ENCODE data around the gene FOXF1.

- TF ChIP-seq, protein P1, sequence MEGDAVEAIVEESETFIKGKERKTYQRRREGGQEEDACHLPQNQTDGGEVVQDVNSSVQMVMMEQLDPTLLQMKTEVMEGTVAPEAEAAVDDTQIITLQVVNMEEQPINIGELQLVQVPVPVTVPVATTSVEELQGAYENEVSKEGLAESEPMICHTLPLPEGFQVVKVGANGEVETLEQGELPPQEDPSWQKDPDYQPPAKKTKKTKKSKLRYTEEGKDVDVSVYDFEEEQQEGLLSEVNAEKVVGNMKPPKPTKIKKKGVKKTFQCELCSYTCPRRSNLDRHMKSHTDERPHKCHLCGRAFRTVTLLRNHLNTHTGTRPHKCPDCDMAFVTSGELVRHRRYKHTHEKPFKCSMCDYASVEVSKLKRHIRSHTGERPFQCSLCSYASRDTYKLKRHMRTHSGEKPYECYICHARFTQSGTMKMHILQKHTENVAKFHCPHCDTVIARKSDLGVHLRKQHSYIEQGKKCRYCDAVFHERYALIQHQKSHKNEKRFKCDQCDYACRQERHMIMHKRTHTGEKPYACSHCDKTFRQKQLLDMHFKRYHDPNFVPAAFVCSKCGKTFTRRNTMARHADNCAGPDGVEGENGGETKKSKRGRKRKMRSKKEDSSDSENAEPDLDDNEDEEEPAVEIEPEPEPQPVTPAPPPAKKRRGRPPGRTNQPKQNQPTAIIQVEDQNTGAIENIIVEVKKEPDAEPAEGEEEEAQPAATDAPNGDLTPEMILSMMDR (optimal IDR thresholded peaks at IDR 0.05 in 1 of 3, IDR thresholded peaks at IDR 0.05 in 1 of 3, conservative IDR thresholded peaks at IDR 0.05 in 1 of 3; ENCODE audit: extremely low read depth in 1 of 3, insufficient read depth in 2 of 3, low read length in 3 of 3) = no peak
- TF ChIP-seq EZH2 (IDR thresholded peaks at IDR 0.05; ENCODE audit: low read length) = no peak
Measured at GRCh38 chr16:86519007-86519648, 8.8 kb downstream of the FOXF1 start.

Data from keratinocyte (primary cell).